ENCODE measurements around the gene KRTAP10-9. TPM values are rescaled to one million over a fixed set of nuclear protein-coding genes. Genes with fewer than 3 reads are reported as not detected.
A peak's percentile ranks its signal among the peaks of the same experiment; 100 is the strongest.
"Not testable (repeated sequence)": the region's sequence is repeated elsewhere in the genome, so short reads cannot be mapped to it uniquely, and the experiment has no call there.

KRTAP10-9 gene
- total RNA-seq (not detected), polyA plus RNA-seq (not detected), total RNA-seq (not detected)

GRCh38 chr21:44626673-44627143 is at the start of gene KRTAP10-9:
KRTAP10-9 (plus strand) TSS chr21:44627093; CDS start chr21:44627172, 79 bp downstream.
- Mint-ChIP-seq H3K36me3 (peaks cover 25 to 46% (median 37%) of the 10 kb centered on the region in 5 donors), H3K4me1 (peaks cover 4 to 43% (median 35%) of the 10 kb centered on the region in 7 donors), H3K27ac (peak within 1 kb of the TSS in 6 of 9 donors; percentile 8 to 84 (median 47)), H3K27me3 (peaks cover 0 to 16% (median 0%) of the 10 kb centered on the region in 5 donors), H3K9me3 (peaks cover 30 to 58% (median 40%) of the 10 kb centered on the region in 11 donors), H3K4me3 (peak within 1 kb of the TSS in 1 of 10 donors; percentile 47)
- CTCF ChIA-PET: interaction anchor here (0.9 kb wide), 1 partner anchor 11 kb away, joined by 3 read pairs; no protein-coding TSS in a partner anchor
- peaks cover 20 to 29% of the 10 kb centered on the region in 2 donors for H3K4me1 ChIP-seq (ENCODE audit: control insufficient read depth in 2 of 2, insufficient read depth in 2 of 2, low read length in 2 of 2)
- DNase-seq: no peak
- no peak for ATAC-seq
- intact Hi-C loops (cut with micrococcal nuclease): no loop called here
- peaks cover 5 to 34% (median 9%) of the 10 kb centered on the region in 3 experiments for H3K9me3 ChIP-seq (ENCODE audit: control insufficient read depth in 2 of 3, low read length in 3 of 3)
- H3K27me3 ChIP-seq (ENCODE audit: control insufficient read depth in 2 of 2, insufficient read depth in 2 of 2, low read length in 2 of 2): no peaks in the 10 kb centered on the region
- no peaks in the 10 kb centered on the region for H3K36me3 ChIP-seq (ENCODE audit: control insufficient read depth in 2 of 3, insufficient read depth in 3 of 3, low read length in 3 of 3)
- POLR2A ChIA-PET: interaction anchor here (1.6 kb wide), 1 partner anchor 9 kb away, joined by 5 read pairs; no protein-coding TSS in a partner anchor
- no peak within 1 kb of the TSS for H3K27ac ChIP-seq (ENCODE audit: low read depth, low read length)
- H3K4me3 ChIP-seq (ENCODE audit: low read length): no peak within 1 kb of the TSS

GRCh38 chr21:44578371-44579055 is 48.4 kb upstream of the KRTAP10-9 start:
- CTCF ChIA-PET: no interaction called here
- H3K27me3 Mint-ChIP-seq: peaks cover 0 to 8% (median 5%) of the 10 kb centered on the region in 5 donors
- H3K27ac ChIP-seq (ENCODE audit: low read depth, low read length): no peak overlapping the region
- peaks cover 0 to 3% (median 0%) of the 10 kb centered on the region in 3 experiments for H3K9me3 ChIP-seq (ENCODE audit: control insufficient read depth in 2 of 3, low read length in 3 of 3)
- ATAC-seq (no peak), DNase-seq (no peak)
- peaks cover 3 to 56% (median 26%) of the 10 kb centered on the region in 11 donors for H3K9me3 Mint-ChIP-seq
- H3K36me3 ChIP-seq (ENCODE audit: control insufficient read depth in 2 of 3, insufficient read depth in 3 of 3, low read length in 3 of 3): no peaks in the 10 kb centered on the region
- H3K4me3 ChIP-seq (ENCODE audit: low read length): no peak overlapping the region
- peaks cover 4 to 12% (median 9%) of the 10 kb centered on the region in 5 donors for H3K36me3 Mint-ChIP-seq
- peaks cover 0 to 8% of the 10 kb centered on the region in 2 donors for H3K4me1 ChIP-seq (ENCODE audit: control insufficient read depth in 2 of 2, insufficient read depth in 2 of 2, low read length in 2 of 2)
- POLR2A ChIA-PET: no interaction called here
- H3K27me3 ChIP-seq (ENCODE audit: control insufficient read depth in 2 of 2, insufficient read depth in 2 of 2, low read length in 2 of 2): no peaks in the 10 kb centered on the region
- intact Hi-C loops (cut with micrococcal nuclease): no loop called here
- H3K4me3 Mint-ChIP-seq: no peak overlapping the region
- no peak overlapping the region for H3K27ac Mint-ChIP-seq
- H3K4me1 Mint-ChIP-seq: peaks cover 5 to 43% (median 29%) of the 10 kb centered on the region in 7 donors

GRCh38 chr21:44579056-44579832 is 47.6 kb upstream of the KRTAP10-9 start:
- H3K9me3 Mint-ChIP-seq: peaks cover 3 to 56% (median 26%) of the 10 kb centered on the region in 11 donors
- no peak overlapping the region for H3K27ac ChIP-seq (ENCODE audit: low read depth, low read length)
- peak overlapping the region in 2 of 10 donors; percentile 50 to 55 for H3K4me3 Mint-ChIP-seq
- no peak overlapping the region for H3K4me3 ChIP-seq (ENCODE audit: low read length)
- intact Hi-C loops (cut with micrococcal nuclease): no loop called here
- H3K9me3 ChIP-seq (ENCODE audit: control insufficient read depth in 2 of 3, low read length in 3 of 3): peaks cover 0 to 3% (median 0%) of the 10 kb centered on the region in 3 experiments
- ATAC-seq: no peak
- peaks cover 13 to 46% (median 36%) of the 10 kb centered on the region in 7 donors for H3K4me1 Mint-ChIP-seq
- CTCF ChIA-PET: no interaction called here
- H3K36me3 ChIP-seq (ENCODE audit: control insufficient read depth in 2 of 3, insufficient read depth in 3 of 3, low read length in 3 of 3): no peaks in the 10 kb centered on the region
- peak overlapping the region in 3 of 9 donors; percentile 8 to 59 (median 41) for H3K27ac Mint-ChIP-seq
- no peak for DNase-seq
- POLR2A ChIA-PET: interaction anchor here (0.7 to 1.2 kb wide), 2 partner anchors 16 to 32 kb away, joined by 3 read pairs; no protein-coding TSS in a partner anchor
- no peaks in the 10 kb centered on the region for H3K27me3 ChIP-seq (ENCODE audit: control insufficient read depth in 2 of 2, insufficient read depth in 2 of 2, low read length in 2 of 2)
- peaks cover 4 to 12% (median 9%) of the 10 kb centered on the region in 5 donors for H3K36me3 Mint-ChIP-seq
- H3K4me1 ChIP-seq (ENCODE audit: control insufficient read depth in 2 of 2, insufficient read depth in 2 of 2, low read length in 2 of 2): peaks cover 0 to 8% of the 10 kb centered on the region in 2 donors
- peaks cover 0 to 10% (median 8%) of the 10 kb centered on the region in 5 donors for H3K27me3 Mint-ChIP-seq

GRCh38 chr21:44579833-44580144 is 47.1 kb upstream of the KRTAP10-9 start:
- H3K27ac Mint-ChIP-seq: peak overlapping the region in 1 of 9 donors; percentile 78

GRCh38 chr21:44580231-44580821 is 46.6 kb upstream of the KRTAP10-9 start, which contains the start of gene KRTAP10-5:
KRTAP10-5 (minus strand) TSS chr21:44580604; CDS start chr21:44580578, 26 bp downstream.
- ChIA-PET CTCF (interaction anchor here (1.4 kb wide), 1 partner anchor 70 kb away, joined by 5 read pairs; no protein-coding TSS in a partner anchor), POLR2A (interaction anchor here (1.2 kb wide), 1 partner anchor 33 kb away, joined by 3 read pairs; no protein-coding TSS in a partner anchor)
- peak within 1 kb of the TSS in 9 of 10 donors; percentile 9 to 62 (median 51) for H3K4me3 Mint-ChIP-seq

More at GRCh38 chr21:44579833-44580144, 47.1 kb upstream of the KRTAP10-9 start:
- peaks cover 0 to 8% of the 10 kb centered on the region in 2 donors for H3K4me1 ChIP-seq (ENCODE audit: control insufficient read depth in 2 of 2, insufficient read depth in 2 of 2, low read length in 2 of 2)
- no peak overlapping the region for H3K27ac ChIP-seq (ENCODE audit: low read depth, low read length)
- POLR2A ChIA-PET: interaction anchor here (0.7 to 1.2 kb wide), 2 partner anchors 16 to 33 kb away, joined by 3 read pairs; no protein-coding TSS in a partner anchor
- DNase-seq (no peak), ATAC-seq (no peak)
- intact Hi-C loops (cut with micrococcal nuclease): loop anchor here in 1 of 2 donors (5.0 to 10.0 kb wide), 3 partner anchors 38 to 133 kb away; partner anchors contain the start of genes KRTAP12-3, KRTAP12-4 and TSPEAR
- peaks cover 0 to 3% (median 0%) of the 10 kb centered on the region in 3 experiments for H3K9me3 ChIP-seq (ENCODE audit: control insufficient read depth in 2 of 3, low read length in 3 of 3)
- H3K36me3 Mint-ChIP-seq: peaks cover 4 to 12% (median 9%) of the 10 kb centered on the region in 5 donors
- H3K4me3 Mint-ChIP-seq: peak overlapping the region in 5 of 10 donors; percentile 16 to 62 (median 49)
- peaks cover 3 to 56% (median 26%) of the 10 kb centered on the region in 11 donors for H3K9me3 Mint-ChIP-seq
- CTCF ChIA-PET: interaction anchor here (1.4 kb wide), 1 partner anchor 69 kb away, joined by 5 read pairs; no protein-coding TSS in a partner anchor
- peaks cover 0 to 11% (median 8%) of the 10 kb centered on the region in 5 donors for H3K27me3 Mint-ChIP-seq
- peaks cover 16 to 45% (median 40%) of the 10 kb centered on the region in 7 donors for H3K4me1 Mint-ChIP-seq
- H3K36me3 ChIP-seq (ENCODE audit: control insufficient read depth in 2 of 3, insufficient read depth in 3 of 3, low read length in 3 of 3): no peaks in the 10 kb centered on the region
- H3K27me3 ChIP-seq (ENCODE audit: control insufficient read depth in 2 of 2, insufficient read depth in 2 of 2, low read length in 2 of 2): no peaks in the 10 kb centered on the region
- H3K4me3 ChIP-seq (ENCODE audit: low read length): no peak overlapping the region

More at GRCh38 chr21:44580231-44580821, 46.6 kb upstream of the KRTAP10-9 start, which contains the start of gene KRTAP10-5:
- H3K9me3 ChIP-seq (ENCODE audit: control insufficient read depth in 2 of 3, low read length in 3 of 3); H3K27me3 ChIP-seq (ENCODE audit: control insufficient read depth in 2 of 2, insufficient read depth in 2 of 2, low read length in 2 of 2); H3K4me1 ChIP-seq (ENCODE audit: control insufficient read depth in 2 of 2, insufficient read depth in 2 of 2, low read length in 2 of 2); DNase-seq; H3K36me3 ChIP-seq (ENCODE audit: control insufficient read depth in 2 of 3, insufficient read depth in 3 of 3, low read length in 3 of 3); H3K4me3 ChIP-seq (ENCODE audit: low read length); ATAC-seq; H3K27ac ChIP-seq (ENCODE audit: low read depth, low read length): not testable (repeated sequence)
- peak within 1 kb of the TSS in 6 of 9 donors; percentile 21 to 78 (median 62) for H3K27ac Mint-ChIP-seq
- peaks cover 0 to 12% (median 9%) of the 10 kb centered on the region in 5 donors for H3K27me3 Mint-ChIP-seq
- peaks cover 3 to 56% (median 26%) of the 10 kb centered on the region in 11 donors for H3K9me3 Mint-ChIP-seq
- peaks cover 16 to 43% (median 39%) of the 10 kb centered on the region in 7 donors for H3K4me1 Mint-ChIP-seq
- intact Hi-C loops (cut with micrococcal nuclease): loop anchor here in 1 of 2 donors (5.0 to 10.0 kb wide), 3 partner anchors 37 to 132 kb away; partner anchors contain the start of genes KRTAP12-3, KRTAP12-4 and TSPEAR
- H3K36me3 Mint-ChIP-seq: peaks cover 4 to 12% (median 9%) of the 10 kb centered on the region in 5 donors

Measured in naive thymus-derived CD4-positive, alpha-beta T cell (primary cell).